ENCODE measurements around the gene PTCD3.

The PTCD3 gene

GRCh38 chr2:86105969-86106945 lies at the start of gene PTCD3:
Gene PTCD3 (plus strand): TSS chr2:86106235. CDS start chr2:86106248, 13 bp downstream.
- H3K4me3 Mint-ChIP-seq = peak within 1 kb of the TSS; percentile 92 to 96
- peak; percentile 91 to 95 for DNase-seq
- ATAC-seq = peak; percentile 95
- H3K4me1 Mint-ChIP-seq = peaks cover 70% of the 10 kb centered on the region
- no peaks in the 10 kb centered on the region for H3K9me3 Mint-ChIP-seq
- H3K27ac Mint-ChIP-seq = peak within 1 kb of the TSS; percentile 100
- no peaks in the 10 kb centered on the region for H3K27me3 Mint-ChIP-seq

GRCh38 chr2:86056590-86057331 lies 49.3 kb upstream of the PTCD3 start:
- H3K4me1 Mint-ChIP-seq = no peaks in the 10 kb centered on the region
- H3K27ac Mint-ChIP-seq = no peak overlapping the region
- H3K27me3 Mint-ChIP-seq = no peaks in the 10 kb centered on the region
- DNase-seq = no peak
- H3K9me3 Mint-ChIP-seq = no peaks in the 10 kb centered on the region
- H3K4me3 Mint-ChIP-seq = no peak overlapping the region
- no peak for ATAC-seq

- H3K9me3 Mint-ChIP-seq = no peaks in the 10 kb centered on the region
- no peak overlapping the region for H3K4me3 Mint-ChIP-seq
- DNase-seq = no peak
- no peak for ATAC-seq
- peaks cover 5% of the 10 kb centered on the region for H3K4me1 Mint-ChIP-seq
- H3K27ac Mint-ChIP-seq = no peak overlapping the region
- no peaks in the 10 kb centered on the region for H3K27me3 Mint-ChIP-seq
Observed at GRCh38 chr2:86062043-86062442, 44.0 kb upstream of the PTCD3 start.

GRCh38 chr2:86064006-86064405 lies 42.0 kb upstream of the PTCD3 start:
- ATAC-seq (no peak), DNase-seq (no peak)
- H3K27ac Mint-ChIP-seq = no peak overlapping the region
- no peak overlapping the region for H3K4me3 Mint-ChIP-seq
- H3K9me3 Mint-ChIP-seq = no peaks in the 10 kb centered on the region
- H3K4me1 Mint-ChIP-seq = peaks cover 24% of the 10 kb centered on the region
- no peaks in the 10 kb centered on the region for H3K27me3 Mint-ChIP-seq

GRCh38 chr2:86065512-86065911 lies 40.5 kb upstream of the PTCD3 start:
- ATAC-seq = no peak
- no peak for DNase-seq
- no peak overlapping the region for H3K27ac Mint-ChIP-seq

GRCh38 chr2:86066007-86066578 lies 39.9 kb upstream of the PTCD3 start:
- no peak overlapping the region for H3K4me3 Mint-ChIP-seq

More at GRCh38 chr2:86065512-86065911, 40.5 kb upstream of the PTCD3 start:
- H3K4me3 Mint-ChIP-seq = no peak overlapping the region
- no peaks in the 10 kb centered on the region for H3K9me3 Mint-ChIP-seq
- H3K4me1 Mint-ChIP-seq = peaks cover 30% of the 10 kb centered on the region
- no peaks in the 10 kb centered on the region for H3K27me3 Mint-ChIP-seq

GRCh38 chr2:86066915-86067314 lies 39.1 kb upstream of the PTCD3 start:
- Mint-ChIP-seq H3K9me3 (no peaks in the 10 kb centered on the region), H3K27ac (no peak overlapping the region), H3K4me1 (peaks cover 30% of the 10 kb centered on the region), H3K4me3 (no peak overlapping the region), H3K27me3 (no peaks in the 10 kb centered on the region)
- DNase-seq (no peak), ATAC-seq (no peak)

More at GRCh38 chr2:86066007-86066578, 39.9 kb upstream of the PTCD3 start:
- H3K4me1 Mint-ChIP-seq = peaks cover 30% of the 10 kb centered on the region
- no peaks in the 10 kb centered on the region for H3K9me3 Mint-ChIP-seq
- no peak for DNase-seq
- no peak overlapping the region for H3K27ac Mint-ChIP-seq
- ATAC-seq = no peak
- no peaks in the 10 kb centered on the region for H3K27me3 Mint-ChIP-seq

- peaks cover 35% of the 10 kb centered on the region for H3K4me1 Mint-ChIP-seq
- H3K4me3 Mint-ChIP-seq = peak overlapping the region in 1 of 2 donors; percentile 15
- ATAC-seq (peak; percentile 100), DNase-seq (peak; percentile 36 to 60)
- no peaks in the 10 kb centered on the region for H3K9me3 Mint-ChIP-seq
- H3K27ac Mint-ChIP-seq = peak overlapping the region in 1 of 2 donors; percentile 86
- H3K27me3 Mint-ChIP-seq = no peaks in the 10 kb centered on the region
Observed at GRCh38 chr2:86068136-86068588, 37.9 kb upstream of the PTCD3 start.

GRCh38 chr2:86068648-86069047 lies 37.4 kb upstream of the PTCD3 start:
- DNase-seq (no peak), ATAC-seq (no peak)
- H3K4me3 Mint-ChIP-seq = no peak overlapping the region
- no peaks in the 10 kb centered on the region for H3K27me3 Mint-ChIP-seq
- no peaks in the 10 kb centered on the region for H3K9me3 Mint-ChIP-seq
- H3K27ac Mint-ChIP-seq = no peak overlapping the region
- H3K4me1 Mint-ChIP-seq = peaks cover 35% of the 10 kb centered on the region

- Mint-ChIP-seq H3K4me3 (no peak overlapping the region), H3K4me1 (peaks cover 35% of the 10 kb centered on the region), H3K27ac (peak overlapping the region in 1 of 2 donors; percentile 9), H3K9me3 (no peaks in the 10 kb centered on the region), H3K27me3 (no peaks in the 10 kb centered on the region)
- DNase-seq (no peak), ATAC-seq (no peak)
Observed at GRCh38 chr2:86069091-86069685, 36.8 kb upstream of the PTCD3 start.

GRCh38 chr2:86069783-86070339 lies 36.2 kb upstream of the PTCD3 start:
- no peaks in the 10 kb centered on the region for H3K27me3 Mint-ChIP-seq
- H3K9me3 Mint-ChIP-seq = no peaks in the 10 kb centered on the region
- DNase-seq (no peak), ATAC-seq (no peak)
- no peak overlapping the region for H3K4me3 Mint-ChIP-seq
- H3K4me1 Mint-ChIP-seq = peaks cover 35% of the 10 kb centered on the region
- H3K27ac Mint-ChIP-seq = no peak overlapping the region

- H3K9me3 Mint-ChIP-seq = no peaks in the 10 kb centered on the region
- no peak overlapping the region for H3K27ac Mint-ChIP-seq
- DNase-seq = no peak
- no peaks in the 10 kb centered on the region for H3K27me3 Mint-ChIP-seq
- ATAC-seq = no peak
- peaks cover 35% of the 10 kb centered on the region for H3K4me1 Mint-ChIP-seq
- H3K4me3 Mint-ChIP-seq = no peak overlapping the region
Observed at GRCh38 chr2:86070868-86071267, 35.2 kb upstream of the PTCD3 start.

- DNase-seq = no peak
- ATAC-seq = no peak
- H3K27me3 Mint-ChIP-seq = no peaks in the 10 kb centered on the region
- H3K9me3 Mint-ChIP-seq = no peaks in the 10 kb centered on the region
- H3K4me1 Mint-ChIP-seq = peaks cover 27% of the 10 kb centered on the region
- peak overlapping the region in 1 of 2 donors; percentile 76 for H3K27ac Mint-ChIP-seq
- H3K4me3 Mint-ChIP-seq = no peak overlapping the region
Observed at GRCh38 chr2:86072271-86072858, 33.7 kb upstream of the PTCD3 start.

GRCh38 chr2:86073225-86073624 lies 32.8 kb upstream of the PTCD3 start:
- H3K27ac Mint-ChIP-seq = no peak overlapping the region
- no peak overlapping the region for H3K4me3 Mint-ChIP-seq
- no peak for ATAC-seq
- H3K4me1 Mint-ChIP-seq = peaks cover 19% of the 10 kb centered on the region
- no peaks in the 10 kb centered on the region for H3K27me3 Mint-ChIP-seq
- no peaks in the 10 kb centered on the region for H3K9me3 Mint-ChIP-seq
- no peak for DNase-seq

GRCh38 chr2:86074256-86074655 lies 31.8 kb upstream of the PTCD3 start:
- H3K27me3 Mint-ChIP-seq = no peaks in the 10 kb centered on the region
- H3K27ac Mint-ChIP-seq = no peak overlapping the region
- H3K4me3 Mint-ChIP-seq = no peak overlapping the region
- DNase-seq = no peak
- ATAC-seq = no peak
- H3K9me3 Mint-ChIP-seq = no peaks in the 10 kb centered on the region
- peaks cover 12% of the 10 kb centered on the region for H3K4me1 Mint-ChIP-seq
